Measurements from ENCODE around the gene CASP1.

DNA sequence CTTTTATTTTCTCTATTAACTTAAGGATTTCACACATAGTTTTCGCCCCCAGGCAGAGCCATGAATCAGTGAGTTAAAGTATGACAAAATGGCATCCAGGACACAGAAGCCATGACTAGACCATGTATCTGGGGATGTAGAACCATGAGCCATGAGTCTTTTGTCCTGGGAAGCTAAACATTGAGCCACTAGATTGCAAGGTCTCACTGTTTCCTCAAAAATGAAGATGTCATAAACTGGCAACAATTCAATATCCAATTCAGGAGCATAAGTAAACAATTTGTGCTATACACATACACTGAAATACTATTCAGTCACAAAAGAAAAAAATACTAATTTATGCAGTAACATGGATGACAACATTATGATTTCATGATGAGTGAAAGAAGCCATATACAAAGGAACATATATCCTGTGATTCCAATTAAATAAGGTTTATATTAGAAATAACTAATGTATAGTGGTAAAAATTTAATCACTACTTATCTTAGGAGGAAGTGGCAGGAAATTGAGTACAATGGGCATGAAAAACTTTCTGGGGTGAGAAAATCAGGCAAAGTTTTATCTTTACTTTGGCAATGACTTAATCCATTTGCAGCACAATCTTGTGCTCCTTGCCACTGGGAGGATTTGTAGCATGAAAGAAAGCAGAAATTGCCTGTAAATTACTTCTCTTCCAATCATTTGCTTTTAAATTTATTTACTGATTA, 38.7 kb upstream of the CASP1 start:
- TF ChIP-seq GATA2 (IDR thresholded peaks at IDR 0.05; ENCODE audit: low read depth, low read length) = no peak
- TF ChIP-seq GATA3 (IDR thresholded peaks at IDR 0.05; ENCODE audit: low read depth, low read length) = no peak
